Measurements from ENCODE around the gene COL21A1.
A peak's percentile ranks its signal among the peaks of the same experiment; 100 is the strongest.
"Not testable (repeated sequence)": the region's sequence is repeated elsewhere in the genome, so short reads cannot be mapped to it uniquely, and the experiment has no call there.

COL21A1 gene

DNA sequence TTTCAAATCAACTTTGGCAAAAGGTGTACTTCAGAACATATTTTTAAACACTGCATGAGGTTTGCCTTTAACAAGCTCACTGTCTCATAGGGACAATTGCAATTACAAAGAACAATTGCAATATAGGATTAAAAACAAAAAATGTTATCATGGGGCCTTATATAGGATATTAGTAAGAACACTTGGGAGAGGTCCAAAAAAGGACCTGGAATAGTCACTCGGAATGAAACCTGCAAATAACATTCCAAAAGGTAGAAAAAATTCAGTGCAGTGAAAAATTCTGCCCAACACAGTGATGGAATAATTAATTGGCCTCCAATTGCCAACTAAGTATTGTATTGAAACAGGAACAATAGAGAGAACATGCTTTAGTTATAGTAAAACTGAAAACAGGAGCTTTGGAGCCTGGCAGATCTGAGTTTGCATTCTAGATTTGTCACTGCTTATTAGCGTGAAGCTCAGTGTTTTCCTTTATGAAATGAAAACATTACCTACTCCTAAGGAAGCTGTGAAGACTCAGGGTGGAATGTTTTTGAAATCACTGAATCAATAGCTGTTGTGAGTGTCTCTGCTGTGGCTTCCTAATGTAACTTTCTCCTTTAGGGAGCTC is 199.3 kb downstream of the COL21A1 start:
- no peak for DNase-seq (ENCODE audit: low spot score)

DNA sequence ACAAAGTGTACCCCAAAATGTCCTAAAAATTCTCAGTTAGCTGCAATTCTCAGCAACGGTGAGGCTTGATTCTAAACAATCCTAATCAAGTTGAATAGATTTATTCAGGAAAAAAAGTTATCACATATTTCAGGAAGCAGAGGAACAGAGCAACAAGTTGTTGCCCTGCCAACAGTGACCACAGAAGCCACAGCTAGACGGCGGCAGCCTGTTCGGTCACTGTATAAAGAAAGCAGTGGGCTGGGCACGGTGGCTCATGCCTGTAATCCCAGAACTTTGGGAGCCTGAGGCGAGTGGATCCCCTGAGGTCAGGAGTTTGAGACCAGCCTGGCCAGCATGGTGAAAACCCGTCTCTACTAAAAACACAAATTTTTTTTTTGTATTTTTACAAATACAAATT is 200.8 kb downstream of the COL21A1 start:
- DNase-seq (ENCODE audit: low spot score): peak; percentile 35

DNA sequence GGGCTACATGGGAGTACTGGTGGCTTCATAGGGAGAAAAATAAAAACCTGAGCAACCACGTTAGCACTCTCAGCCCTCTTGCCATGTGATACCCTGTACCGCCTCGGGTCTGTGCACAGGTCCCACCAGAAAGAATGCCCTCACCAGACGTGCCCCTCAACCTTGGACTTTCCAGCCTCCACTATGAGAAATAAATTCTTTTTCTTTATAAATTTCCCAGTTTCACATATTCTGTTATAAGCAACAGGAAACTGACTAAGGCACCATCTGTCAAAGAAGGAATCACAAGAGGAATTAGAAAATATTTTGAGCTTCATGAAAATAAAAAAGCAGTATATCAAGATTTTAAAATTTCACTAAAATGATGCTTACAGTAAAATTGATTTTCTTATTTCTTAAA is 203.6 kb downstream of the COL21A1 start:
- no peak for DNase-seq (ENCODE audit: low spot score)

DNA sequence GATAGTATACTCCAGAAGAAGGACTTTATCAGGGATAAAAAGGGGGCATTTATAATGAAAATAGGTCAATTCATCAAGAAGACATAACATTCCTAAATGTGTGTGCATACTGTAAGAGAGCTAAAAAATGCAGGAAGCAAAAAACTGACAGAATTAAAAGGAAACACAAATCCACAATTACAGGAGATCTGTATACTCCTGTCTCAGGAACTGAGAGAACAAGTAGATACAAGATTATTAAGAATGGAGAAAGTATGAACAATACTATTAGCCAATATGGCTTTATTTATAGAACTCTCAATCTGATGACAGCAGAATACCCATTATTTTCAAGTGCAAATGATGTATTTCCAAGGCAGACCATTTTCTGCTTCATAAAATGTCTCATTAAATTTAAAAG is 204.3 kb downstream of the COL21A1 start:
- no peak for DNase-seq (ENCODE audit: low spot score)

DNA sequence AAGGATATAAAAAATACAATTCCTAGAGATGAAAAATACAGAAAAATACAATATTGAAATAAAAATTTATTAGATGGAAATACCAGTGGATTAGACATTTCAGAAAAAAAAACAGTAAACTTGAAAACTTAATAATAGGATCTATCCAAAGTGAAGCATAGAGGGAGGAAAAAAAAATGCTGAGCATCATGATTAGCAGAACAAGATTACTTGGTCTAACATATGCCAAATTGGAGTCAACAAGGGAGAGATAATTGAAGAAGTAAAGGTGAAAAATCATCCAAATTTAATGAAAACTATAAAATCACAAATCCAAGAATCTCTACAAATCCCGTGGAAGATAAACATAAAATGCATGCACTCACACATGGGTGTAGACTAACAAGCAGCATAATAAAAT is 205.8 kb downstream of the COL21A1 start:
- no peak for DNase-seq (ENCODE audit: low spot score)

DNA sequence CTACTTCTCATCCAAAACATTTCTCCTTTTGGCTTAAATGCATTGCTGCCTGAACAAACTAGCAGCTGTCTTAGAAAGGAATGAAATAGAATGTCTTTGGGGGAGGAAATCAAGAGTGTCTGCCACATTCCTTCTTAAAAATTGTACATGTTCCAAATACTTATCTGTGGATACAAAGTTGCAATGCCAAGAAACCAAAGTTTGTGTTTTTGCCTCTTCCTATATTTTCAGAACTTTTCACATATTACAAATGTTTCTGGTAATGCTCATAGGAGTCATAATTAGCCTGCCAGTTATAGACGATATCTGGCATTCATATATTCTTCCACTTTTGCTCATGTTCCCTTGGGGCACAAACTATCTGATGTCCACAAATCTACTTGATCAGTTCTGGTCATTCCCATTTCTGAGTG is 206.5 kb downstream of the COL21A1 start:
- DNase-seq (ENCODE audit: low spot score): no peak

DNA sequence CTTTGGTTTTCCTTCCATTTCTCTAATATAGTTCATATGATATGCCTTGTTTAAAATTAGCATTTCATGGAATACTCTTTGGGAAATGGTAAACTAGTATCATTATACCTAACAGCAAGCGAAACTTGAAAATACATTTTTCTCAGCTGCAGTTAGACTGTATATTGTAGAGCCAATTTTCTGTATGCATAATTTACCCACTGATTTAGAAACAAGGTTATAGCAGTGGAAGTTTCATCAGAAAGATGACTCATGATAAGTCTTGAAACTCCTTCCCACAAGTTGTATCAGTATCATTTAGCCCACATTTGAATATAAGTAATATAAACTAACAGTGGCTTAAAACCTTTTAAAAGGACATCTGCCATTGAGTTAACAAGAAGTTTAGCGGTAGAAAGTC is 207.2 kb downstream of the COL21A1 start:
- no peak for DNase-seq (ENCODE audit: low spot score)

DNA sequence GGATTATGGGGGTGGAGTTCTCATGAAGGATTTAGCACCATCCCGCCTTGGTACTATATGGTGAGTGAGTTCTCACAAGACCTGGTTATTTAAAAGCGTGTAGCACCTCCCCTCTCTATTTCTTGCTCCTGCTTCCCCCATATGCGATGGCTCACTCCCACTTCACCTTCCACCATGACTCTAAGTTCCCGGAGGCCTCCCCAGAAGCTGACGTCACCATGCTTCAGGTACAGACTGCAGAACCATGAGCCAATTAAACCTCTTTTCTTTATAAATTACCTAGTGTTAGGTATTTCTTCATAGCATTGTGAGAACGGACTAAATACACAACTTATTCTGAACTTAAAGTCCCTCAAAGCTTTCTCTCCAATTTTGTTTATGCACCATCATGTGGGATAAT is 208.6 kb downstream of the COL21A1 start:
- DNase-seq (ENCODE audit: low spot score): no peak

DNA sequence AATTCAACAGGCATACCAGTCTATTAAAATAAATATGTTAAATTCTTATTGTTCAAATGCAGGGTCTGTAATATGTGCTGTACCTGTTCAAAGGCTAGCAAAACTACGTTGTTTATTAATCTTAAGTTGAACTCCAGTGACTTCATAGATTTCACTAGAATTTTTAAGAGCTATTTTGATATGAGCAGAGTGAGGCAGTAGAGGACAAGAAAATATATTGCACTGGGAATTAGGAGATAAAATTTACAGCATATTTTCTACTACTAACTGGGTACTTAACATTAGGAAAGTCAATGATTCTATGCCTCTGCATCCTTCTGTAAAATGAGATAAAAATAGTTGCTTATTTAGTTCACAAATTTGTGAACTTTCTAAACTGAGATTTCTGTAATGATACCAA is 209.8 kb downstream of the COL21A1 start:
- DNase-seq (ENCODE audit: low spot score): no peak

DNA sequence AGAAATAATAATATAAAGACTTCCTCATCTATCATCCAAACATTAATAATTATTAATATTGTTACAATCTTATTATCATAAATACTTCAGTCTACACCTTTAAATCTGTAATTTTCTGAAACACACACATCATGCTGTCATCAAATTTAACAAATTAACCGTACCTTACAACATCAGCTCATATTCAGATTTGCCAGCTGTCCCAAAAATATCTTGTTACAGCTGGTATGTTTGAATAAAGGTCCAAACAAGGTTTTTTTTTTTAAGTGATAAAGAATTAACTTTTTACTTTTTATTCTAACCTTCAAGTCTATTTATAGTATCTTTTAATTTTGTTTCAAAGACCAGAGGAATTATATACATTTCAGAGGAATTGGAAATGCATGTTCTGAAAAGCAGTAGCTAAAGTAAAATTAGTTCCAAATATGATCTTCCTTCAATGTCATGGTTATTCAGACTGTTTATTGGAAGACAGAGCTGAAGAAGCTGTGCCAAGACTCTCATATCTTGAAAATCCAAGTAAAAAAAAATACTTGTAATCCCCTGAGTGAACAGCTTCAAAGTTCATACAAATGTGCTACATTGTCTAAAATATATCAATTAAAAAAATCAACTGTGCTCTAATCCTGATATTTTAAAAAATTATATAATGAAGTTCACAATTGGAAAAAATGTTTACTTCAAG is 210.3 kb downstream of the COL21A1 start:
- no peak for DNase-seq (ENCODE audit: low spot score)

DNA sequence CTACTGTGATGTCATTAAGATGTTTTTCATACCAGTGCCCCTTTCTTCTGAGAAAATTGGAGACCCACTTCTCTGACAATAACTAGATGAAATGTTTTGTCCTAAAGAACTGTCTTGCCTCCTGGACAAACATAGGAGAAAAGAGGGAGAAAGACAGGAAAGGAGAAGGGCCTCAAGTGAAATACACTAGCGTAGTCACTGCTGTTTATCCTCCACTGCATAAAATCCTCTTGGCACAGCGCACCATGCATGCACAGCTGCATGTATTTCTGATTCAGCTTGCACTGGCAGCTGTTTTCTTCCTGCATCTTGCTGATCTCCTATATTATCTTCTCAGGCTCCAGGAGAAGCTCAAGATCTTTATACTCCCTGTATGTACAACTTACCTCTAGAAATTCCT is 214.0 kb downstream of the COL21A1 start:
- DNase-seq (ENCODE audit: low spot score): no peak

DNA sequence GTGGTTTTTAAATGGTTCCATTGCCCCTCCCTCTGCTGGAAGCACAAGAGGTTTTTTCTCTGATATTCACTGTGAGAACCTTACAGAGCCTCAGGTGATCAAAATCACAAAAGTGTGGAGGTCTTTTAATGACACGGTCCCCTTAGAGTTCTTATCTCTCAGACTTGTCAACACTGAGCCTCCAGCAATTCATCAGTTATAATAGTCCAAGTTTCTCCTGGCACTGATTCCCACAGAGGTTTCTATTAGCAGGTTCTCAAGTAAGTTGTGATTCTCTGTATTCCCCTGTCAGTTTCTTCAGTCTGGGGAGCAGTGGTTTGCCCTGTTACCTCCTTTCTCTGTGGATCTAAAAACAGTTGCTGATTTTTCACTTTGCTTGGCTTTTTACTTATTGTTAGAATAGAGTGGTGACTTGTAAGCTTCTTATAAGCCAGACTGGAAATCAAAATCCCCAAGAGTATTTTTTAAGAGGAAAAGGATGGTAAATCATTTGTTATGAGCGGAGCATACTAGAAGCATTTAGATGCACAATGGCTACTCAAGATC is 214.6 kb downstream of the COL21A1 start:
- no peak for DNase-seq (ENCODE audit: low spot score)

DNA sequence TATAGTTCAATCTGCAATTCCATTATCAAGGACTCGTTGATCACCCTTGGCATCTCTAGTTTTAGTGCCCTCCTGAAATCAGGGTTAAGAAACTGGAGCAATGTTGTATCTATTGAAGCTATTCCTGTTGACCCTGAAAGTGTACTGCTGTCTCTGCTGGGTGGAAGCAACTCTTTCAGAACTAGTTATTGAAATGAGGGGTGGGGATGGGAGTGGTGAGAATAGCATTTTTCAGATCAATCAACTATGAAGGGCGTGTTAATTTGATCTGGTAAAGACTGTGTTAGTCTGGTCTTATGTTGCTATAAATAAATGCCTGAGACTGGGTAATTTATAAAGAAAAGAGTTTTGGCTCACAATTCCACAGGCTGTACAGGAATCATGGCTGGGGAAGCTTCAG is 219.5 kb downstream of the COL21A1 start:
- DNase-seq (ENCODE audit: low spot score): no peak

DNA sequence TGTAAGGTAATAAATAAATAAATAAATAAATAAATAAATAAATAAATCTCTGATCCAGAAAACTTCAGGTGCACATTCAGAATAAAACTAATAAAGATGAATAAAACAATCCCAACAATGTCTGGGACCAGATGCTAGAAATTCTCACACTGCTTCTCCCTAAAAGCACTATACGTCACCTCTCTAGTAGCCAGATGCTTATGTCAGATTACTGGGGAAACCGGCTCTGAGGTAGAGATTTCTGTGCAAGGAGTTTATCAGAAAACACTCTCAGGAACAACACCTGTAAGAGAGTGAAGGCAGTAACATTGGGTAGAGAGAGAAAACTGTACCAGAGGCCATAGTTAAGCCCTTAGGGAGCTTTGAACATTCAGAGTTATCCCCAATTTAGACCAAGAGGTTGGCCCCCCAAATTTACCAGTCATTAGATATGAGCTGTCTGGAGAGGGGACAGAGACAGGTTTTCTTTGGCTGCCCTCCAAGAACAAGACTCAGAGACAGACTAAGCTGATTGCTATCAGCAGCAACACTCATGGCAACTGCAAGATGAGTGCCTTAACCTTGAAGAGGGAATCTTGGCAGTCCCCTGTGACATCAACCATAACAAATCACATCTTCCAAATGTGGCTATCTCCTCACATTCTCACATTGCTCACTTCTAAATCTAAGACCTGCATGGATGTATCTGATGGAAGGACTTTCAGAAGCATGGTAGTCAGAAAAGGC is 220.8 kb downstream of the COL21A1 start:
- DNase-seq (ENCODE audit: low spot score): no peak

DNA sequence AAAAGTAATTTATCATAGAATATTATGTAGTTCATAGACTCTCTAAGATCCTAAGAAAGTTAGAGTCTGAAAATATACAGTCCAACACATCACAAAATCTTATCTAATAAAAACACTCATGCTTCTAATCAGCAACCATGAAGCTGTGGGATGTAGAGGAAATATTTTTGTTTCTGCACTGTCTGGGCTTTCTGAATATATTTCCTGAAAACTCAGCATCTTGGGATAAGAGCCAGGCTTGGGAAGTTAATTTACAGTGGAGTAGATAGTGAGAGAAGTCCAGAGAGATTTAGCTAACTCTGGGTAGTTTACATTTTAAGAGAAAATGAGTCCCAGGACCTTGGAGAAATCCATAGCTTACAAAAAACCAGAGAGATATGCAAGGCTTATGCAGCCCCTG is 221.6 kb downstream of the COL21A1 start:
- DNase-seq (ENCODE audit: low spot score): no peak

DNA sequence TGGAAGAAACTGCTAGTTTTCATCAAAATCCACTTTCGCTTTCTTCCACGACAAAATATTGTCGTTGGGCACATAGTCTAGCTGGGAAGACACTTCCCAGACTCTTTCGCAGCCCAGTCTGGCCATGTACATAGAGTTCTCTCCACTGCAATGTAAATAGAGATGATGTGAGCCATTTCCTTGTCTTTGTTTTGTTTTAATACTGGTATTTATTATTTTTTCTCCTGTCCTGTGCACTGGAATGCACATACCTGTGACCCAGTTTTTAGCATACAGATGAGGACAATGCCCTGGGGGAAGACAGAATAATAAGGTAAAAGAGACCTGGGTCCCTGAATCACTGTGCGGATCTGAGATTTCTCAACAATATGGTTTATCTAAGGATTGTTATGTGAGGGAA is 222.4 kb downstream of the COL21A1 start:
- DNase-seq (ENCODE audit: low spot score): no peak

DNA sequence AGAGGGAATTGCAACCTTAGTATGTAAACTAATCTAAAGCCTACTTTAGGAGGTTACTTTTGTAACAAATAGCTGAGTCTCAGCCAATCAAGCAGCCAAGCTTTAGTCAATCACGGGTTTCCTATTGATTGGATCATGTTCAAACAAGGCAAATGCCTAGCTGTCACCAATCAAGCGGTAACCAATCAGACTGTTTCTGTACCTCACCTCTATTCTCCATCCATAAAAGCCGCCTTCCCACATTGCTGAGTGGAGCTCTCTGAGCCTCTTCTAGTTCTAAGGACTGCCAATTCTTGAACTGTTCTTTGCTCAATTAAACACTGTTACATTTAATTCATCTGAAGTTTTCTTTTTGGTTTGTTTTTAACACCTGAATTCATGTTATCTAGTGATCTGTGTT is 223.6 kb downstream of the COL21A1 start:
- DNase-seq (ENCODE audit: low spot score): no peak

DNA sequence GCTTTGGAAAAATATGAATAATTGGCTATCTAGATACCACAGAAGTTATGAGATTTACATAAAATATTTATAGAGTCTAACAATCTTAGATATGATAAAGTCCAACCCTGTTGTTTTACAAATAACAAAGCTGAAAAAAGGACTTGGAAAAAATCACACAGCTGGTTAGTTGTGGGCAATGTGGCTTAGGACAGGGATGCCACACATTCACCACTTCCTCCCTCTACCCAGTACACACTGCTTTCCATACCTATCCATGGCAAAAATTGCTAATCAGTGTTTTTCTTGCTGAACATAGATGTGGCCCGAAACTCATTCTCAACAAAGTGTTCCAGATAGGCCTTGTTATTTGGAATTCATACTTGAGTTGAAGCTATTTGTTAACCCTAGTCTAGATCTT is 224.7 kb downstream of the COL21A1 start:
- no peak for DNase-seq (ENCODE audit: low spot score)

DNA sequence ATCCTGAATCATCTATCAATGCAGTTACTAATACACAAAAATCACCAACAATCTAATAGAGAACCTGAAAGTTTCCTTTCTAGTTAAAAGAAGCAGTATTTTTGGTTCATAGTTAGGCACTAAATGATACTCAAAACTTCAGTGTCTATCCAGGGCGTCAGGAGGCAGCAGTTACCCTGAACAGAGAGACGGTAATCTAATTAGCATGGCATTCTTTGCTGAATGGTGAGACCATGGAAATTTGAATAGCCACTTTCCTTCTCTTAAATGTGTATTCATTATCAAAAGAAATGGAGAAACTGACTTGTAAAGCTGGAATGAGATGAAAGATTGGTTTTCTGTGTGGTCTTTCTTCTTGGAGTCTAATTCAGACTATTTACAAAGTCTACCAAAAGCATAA is 225.4 kb downstream of the COL21A1 start:
- DNase-seq (ENCODE audit: low spot score): peak; percentile 29

DNA sequence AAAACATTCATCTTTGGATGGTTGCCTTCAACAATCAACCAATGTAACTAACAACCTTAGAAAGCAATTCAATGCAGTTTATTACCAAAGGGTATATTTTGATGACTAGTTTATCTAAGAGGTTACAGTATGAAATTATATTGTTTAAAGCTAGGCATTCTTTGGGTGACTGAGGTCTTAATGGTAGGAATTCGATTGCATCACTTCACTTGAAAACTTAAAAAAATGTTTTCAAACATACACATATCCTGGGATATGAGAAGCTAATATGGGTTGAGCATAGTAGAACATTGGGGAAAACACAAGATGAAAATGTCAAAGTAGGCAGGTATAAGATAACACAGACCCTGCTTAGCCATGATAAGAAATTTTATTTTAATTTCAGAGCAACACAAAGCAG is 227.4 kb downstream of the COL21A1 start:
- no peak for DNase-seq (ENCODE audit: low spot score)

DNA sequence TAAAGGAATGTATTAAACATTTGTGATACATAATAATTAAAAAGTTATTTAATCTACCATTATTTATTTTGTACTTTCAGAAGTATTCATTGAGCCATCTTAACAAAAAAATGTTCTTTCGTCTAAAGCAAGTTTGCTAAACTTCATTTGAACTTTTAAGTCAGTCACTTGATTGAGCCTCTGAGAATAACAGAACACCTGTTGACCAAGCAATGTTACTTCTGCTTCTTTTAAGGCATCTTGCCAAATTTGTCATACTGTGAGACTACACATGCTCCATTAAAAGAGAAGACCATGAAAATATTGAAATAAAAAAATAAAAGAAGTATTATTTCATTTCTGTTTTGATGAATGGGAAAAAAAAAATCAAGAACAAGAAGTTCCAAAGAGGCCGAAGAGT is 230.2 kb downstream of the COL21A1 start:
- DNase-seq (ENCODE audit: low spot score): no peak

DNA sequence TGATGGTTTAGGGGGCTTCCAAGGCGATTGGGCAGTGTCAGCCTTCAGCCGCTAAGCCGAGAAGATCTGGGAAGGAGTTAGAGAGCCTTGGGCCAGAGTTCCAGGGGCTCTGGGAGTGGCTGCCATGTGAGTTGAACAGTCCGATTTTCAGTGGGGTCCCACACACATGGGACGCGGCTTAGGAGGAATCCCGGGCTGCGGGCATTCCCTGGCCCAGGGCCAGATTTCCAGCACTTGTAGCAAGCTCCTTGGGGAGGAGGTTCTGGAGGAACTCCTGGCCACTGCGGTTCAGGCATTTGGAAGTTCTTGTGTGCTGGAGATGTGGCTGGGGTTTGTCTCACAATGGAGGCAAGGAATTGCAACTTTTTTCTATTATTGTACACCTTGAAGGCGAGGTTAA is 233.3 kb downstream of the COL21A1 start:
- not testable (repeated sequence) for DNase-seq (ENCODE audit: low spot score)

DNA sequence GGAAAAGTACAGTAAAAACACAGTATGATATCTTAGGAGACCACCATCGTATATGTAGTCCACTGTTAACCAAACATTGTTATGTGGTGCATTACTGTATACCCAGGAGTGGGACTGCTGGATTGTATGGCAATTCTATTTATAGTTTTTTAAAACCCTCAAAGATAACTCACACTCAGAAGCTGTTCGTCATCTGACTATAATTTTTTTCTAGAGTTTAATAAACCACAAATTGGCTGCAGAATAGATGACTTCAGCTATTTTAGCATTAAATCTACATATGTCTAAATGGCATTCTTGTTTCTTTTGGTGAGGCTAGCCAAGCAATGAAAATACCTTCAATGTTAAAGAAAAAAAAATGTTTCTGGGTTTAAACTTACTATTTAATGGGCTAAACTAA is 237.7 kb downstream of the COL21A1 start:
- no peak for DNase-seq (ENCODE audit: low spot score)

Data from COLO829 (cell line).